Measurements from ENCODE around the gene MEIS2.
A peak's percentile ranks its signal among the peaks of the same experiment; 100 is the strongest.

The MEIS2 gene

DNA sequence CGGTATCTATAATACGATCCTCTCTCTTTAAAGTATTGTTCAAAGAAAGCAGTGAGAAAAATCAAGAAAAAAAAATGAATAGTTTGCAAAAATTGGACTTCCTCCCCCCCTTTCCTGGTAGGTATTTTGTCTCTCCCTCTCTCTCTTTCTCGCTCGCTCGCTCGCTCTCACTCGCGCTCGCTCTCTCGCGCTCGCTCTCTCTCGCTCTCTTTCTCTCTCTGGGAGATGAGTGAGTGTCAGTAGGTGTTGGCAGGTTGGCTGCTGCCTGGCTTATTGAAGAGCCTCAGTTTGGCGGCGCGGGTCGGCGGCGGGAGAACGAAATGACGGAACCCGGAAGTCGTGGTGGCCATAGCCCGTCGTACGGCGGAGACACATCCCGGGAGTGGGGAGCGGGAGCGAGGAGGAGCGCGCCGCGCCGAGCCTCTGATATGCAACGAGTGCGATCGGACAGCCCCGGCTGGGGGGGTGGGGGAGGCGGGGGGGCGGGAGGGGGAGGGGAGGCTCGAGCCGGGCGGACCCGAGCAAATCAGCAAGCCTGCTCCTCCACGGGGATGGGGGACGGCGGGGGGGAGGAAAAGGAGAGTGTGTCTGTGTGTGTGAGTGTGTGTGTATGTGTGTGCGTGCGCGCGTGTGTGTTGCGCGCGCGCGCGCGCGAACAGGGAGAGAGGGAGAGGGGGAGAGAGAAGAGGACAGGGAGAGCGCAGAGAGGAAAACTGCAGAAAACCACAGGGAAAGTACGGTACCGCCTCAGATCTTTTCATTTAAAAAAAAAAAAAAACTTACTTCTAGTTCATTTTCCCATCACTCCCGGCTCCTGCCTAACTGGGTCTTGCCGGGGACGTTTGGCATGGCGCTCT, at the start of gene MEIS2:
TSS of gene MEIS2 (minus strand) at position 441 of the 857 bp plus-strand sequence. CDS start 1,083 bp downstream, outside the sequence.
- peak; percentile 84 for DNase-seq (ENCODE audit: low spot score)

DNA sequence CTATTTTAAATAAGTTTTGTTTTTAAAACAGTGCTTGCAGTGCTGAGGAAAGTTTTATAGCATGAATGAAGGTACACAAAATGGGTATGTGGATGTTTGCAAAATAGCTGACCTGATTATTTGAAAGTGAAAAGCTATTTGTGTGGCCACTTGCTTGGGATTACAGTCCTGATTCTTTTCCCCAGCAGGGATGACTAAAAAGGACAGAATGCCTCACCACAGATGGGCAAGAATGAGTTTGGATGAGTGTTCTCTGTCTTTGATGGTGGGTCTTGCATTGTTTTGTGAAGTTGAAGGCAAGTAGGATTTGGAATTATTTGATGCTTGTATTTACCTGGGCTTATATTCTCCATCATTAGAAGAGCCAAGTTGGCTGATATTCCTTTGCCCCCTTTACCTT, 48.8 kb upstream of the MEIS2 start:
- DNase-seq (ENCODE audit: low spot score): no peak

DNA sequence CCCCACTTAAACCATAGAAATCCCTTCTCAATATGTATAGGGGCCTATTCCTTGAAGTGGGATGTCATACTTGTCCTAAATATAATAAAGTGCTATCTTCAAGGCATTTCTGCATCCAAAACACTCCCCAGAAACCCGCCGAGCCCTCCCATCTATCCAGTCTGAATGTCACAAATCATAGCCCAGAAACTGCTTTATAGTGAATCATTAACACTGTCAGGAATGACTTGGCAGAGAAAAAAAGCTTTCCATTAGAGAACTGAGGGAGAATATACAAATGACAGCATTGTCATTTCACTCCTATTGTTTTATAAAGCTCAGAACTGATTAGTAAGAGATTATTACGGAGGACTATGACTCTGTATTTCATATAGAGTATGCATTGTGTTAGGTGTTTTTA, 48.4 kb upstream of the MEIS2 start:
- DNase-seq (ENCODE audit: low spot score): no peak

DNA sequence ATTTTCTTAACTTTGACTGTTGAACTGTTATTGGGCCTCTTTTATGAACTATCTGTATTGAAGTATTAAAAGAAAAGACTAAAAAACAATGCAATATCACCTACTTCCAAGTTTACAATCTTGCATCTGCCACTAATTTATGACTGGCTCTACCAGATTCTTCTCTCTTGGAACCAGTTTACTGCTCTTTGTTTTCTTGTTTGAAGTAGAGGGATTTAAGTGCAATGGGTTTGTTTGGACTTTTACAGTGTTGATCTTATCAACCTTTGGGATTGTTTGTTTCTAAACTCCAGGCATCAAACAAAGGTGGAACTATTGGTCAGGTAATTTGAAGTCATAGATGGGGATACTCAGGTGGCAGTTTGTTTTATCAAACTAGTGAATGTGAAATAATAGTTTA, 43.0 kb upstream of the MEIS2 start:
- DNase-seq (ENCODE audit: low spot score): no peak

DNA sequence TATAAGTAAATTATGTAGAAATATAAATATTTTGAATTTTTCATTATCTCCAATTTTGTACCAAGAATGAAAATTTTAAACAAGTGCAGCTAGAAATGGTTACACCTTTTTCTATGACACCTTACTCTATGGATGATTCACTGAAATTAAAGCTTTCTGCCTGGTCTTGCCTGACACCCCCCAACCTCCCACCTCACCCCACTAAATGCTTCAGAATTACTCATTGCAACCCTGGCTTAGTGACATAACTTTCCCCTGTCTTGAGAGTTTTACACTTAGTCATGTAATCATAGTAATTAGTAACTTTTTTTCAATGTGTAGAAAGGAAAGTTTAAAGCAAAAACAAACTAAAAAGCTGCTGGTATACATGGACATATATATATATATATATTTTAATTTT, 42.0 kb upstream of the MEIS2 start:
- DNase-seq (ENCODE audit: low spot score): peak; percentile 16

DNA sequence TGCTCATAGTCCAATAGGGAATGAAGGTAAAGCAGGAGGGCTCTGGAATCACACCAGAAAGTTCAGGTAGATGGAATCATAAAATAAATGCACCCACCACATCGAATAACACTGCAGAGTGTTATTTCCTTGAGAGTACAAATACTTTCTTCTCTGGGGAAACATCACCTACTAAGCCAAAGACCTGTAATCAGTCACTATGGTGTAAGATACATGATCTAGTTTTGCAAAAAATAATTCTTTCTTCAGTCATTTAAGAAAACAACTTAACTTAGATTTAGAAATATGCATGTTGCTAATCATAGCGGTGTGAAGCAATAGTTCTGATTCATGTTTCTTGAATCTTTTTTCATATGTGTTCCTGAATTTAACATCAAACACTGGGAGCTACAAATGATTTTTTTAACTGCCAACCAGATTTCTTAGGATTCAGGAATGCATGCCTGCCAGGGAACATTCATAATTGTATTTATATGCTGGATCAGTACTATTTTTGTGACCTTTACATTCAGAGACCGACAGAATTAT, 40.2 kb upstream of the MEIS2 start:
- no peak for DNase-seq (ENCODE audit: low spot score)

DNA sequence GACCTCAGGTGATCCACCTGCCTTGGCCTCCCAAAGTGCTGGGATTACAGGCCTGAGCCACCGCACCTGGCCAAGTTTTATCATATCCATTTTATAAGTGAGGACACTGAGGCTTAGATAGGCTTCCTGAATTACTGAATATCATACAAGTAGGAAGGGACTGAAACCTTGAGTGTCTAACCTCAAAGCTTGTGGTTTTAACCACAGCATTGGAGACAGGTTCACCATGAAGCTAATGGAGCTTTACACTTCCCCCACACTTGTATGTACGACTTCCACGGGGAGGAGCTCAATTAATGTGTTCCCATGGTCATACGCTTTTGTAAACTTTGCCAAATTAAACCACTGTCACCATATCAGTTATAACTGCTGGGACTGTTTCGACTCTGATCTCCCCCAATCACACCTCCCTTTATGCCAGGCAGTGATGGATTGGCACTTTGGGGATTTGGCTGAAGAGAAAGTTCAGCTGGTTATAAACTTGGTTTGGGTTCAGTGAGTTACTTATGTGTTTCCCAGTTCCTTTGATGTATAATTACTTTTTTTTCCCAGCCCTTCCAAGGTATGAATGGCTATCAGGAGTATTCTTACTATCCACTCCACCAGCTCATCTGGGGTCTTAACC, 38.4 kb upstream of the MEIS2 start:
- no peak for DNase-seq (ENCODE audit: low spot score)

DNA sequence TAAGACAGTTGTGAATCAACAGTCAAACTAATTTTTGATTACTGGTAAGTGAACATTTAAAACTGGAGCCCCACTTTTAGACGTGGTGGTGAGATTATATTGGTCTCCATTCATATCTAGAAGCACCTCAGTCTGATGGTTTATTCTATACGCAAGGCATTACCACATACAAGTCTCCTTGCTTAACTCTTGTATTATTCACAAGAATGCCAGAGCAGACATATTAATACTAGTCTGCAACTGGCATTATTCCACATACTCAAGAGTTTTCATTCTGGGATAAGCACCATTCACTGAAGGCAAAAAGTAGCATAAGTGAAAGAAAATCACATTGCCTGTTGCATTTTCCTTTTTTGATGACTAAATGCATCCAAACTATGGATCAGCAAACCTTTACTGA, 36.9 kb upstream of the MEIS2 start:
- DNase-seq (ENCODE audit: low spot score): no peak

DNA sequence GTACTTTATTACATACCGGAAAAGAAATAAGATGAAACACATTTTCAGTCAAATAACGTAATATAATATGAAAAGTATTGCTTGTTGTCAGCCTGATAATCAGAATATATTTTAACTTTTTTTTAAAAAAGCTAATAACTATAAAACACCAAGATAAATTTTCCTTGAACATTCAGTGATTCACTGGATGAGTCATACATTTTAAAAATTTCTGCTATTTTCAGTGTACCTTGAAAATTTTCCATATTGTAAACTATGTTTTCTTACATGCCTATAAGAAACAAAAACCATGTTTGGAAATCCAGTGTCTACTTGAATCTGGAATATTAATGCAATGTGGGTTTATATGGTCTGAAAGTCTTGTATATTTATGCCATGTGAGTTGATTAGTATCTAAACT, 36.3 kb upstream of the MEIS2 start:
- DNase-seq (ENCODE audit: low spot score): no peak

DNA sequence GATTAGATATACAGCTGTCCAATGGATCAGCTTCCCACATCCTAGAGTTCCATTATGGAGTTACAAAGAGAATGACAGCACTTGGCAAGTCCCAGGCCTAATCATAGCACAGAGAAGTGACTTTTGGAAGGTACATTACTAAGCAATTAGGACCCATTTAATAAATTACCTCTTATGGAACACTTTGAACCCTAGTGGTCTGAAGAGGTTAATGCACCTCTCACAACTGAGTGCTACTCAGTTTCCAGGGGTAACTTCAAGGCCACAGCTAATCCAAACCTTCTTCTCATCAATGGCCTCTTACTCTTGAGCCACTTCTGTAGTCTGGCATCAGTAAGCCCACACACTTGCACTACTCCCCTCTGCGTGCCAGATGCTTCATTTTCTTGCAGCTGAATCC, 34.9 kb upstream of the MEIS2 start:
- DNase-seq (ENCODE audit: low spot score): peak; percentile 56

DNA sequence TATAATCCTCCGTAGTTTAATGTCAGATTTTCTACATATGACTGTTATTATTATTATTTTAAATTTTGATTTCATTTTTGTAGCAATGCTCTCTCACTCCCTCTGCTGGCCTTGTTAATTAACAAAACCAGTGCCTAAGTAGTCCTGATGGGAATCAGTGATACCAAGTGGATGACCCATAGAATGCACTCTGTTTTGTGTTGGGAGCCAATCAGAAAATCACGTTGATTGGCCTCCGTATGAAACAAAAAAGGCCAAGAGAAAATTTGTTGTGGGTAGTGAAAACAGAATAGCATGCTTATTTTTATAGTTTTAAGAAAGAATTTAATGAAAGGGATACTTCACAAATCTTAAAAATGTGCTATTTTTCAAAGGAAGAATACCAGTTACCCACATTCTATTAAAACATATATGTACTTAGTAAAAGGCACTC, 34.4 kb upstream of the MEIS2 start:
- DNase-seq (ENCODE audit: low spot score): peak; percentile 70

DNA sequence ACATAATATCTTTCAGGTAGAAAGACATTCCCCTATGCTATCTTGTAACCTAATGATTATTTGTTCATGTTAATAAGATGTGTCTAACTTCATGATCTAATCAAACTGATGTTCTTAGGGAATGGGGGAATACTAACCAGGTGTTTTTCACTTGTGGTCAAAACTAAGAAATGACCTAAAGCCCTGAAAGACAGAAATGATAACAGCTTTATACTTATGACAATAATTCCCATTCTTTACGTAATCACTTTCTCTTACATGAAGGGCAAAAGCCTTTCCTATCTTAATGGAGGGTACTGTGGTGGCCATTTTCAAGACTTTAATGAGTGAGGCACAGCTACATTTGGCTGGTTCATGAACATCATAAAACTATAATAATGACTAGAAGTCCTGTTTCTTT, 33.9 kb upstream of the MEIS2 start:
- no peak for DNase-seq (ENCODE audit: low spot score)

DNA sequence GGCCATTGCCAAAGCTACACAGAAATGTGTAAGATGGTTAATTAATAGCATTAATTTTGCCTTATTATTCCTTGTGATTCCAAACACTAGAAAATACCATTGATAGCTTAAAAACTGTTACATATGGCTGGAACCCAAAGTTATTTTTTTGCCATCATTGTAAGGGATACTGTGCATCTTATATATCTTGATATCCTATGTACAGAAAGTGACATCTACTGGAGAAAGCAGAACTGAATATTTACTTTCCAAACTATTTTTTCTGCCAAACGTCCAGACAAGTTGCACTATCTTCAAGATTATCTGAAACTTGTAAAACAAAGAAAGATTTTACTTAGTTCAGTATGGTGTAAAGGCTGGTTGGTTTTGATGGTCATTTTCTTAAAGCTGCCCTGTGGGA, 33.3 kb upstream of the MEIS2 start:
- peak; percentile 62 for DNase-seq (ENCODE audit: low spot score)

DNA sequence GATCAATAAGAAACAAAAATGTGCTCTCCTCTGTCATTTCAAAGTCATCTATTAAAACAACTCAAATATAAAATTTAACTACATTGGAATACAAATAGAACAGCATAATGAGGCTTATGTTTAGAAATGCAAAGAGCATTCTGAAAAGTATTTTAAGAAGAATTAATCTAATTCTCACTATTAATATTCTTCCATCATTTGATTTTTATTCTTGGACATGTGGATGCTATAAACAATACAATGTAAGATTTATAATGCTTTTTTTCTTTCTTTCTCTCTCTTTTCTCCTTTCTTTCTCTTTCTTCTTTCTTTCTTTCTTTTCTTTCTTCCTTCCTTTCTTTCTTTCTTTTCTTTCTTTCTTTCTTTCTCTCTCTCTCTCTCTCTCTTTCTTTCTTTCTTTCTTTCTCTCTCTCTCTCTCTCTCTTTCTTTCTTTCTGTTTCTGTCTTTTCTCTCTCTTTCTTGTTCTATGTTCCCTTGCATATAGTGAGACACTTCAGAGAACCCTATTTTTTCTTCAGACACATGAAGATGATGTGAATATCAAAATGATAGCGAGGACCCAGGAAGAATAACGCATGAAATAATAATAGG, 32.6 kb upstream of the MEIS2 start:
- DNase-seq (ENCODE audit: low spot score): no peak

DNA sequence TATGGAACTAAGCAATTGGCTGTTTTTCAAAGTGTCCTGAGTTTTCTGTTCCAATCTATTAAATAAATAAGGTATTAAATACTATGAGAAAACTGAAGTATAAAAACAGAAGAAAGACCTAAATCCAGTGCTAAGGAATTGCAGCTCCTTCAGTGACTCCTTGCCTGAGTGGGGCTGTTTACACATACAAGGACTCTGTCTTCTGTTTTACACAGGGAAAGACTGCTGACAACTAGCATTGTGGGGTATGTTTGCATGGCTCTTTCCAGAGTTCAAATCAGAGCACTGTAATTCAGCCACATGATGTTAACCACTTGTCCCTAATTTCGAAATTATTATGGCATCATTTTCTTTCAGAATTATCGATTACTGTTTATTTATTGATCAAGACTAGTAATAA, 31.3 kb upstream of the MEIS2 start:
- DNase-seq (ENCODE audit: low spot score): no peak

DNA sequence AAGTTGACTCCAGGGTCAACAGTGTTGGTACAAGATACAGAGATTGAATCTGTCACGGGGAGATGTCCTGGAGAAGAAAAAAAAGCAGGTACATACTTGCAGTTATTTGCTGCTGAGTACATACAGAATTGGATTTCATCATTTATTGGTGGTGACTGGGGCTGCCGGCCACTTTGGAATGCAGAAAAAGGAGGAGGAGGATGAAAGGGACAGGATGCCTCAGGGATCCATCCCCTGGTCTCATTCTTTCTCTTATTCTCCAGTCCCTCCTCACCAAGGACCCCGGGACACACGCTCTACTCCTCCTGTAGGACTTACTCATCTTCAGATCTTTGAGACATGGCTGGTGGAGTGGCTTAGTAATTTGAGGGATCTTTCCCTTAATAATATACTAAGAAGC, 30.0 kb upstream of the MEIS2 start:
- DNase-seq (ENCODE audit: low spot score): no peak

DNA sequence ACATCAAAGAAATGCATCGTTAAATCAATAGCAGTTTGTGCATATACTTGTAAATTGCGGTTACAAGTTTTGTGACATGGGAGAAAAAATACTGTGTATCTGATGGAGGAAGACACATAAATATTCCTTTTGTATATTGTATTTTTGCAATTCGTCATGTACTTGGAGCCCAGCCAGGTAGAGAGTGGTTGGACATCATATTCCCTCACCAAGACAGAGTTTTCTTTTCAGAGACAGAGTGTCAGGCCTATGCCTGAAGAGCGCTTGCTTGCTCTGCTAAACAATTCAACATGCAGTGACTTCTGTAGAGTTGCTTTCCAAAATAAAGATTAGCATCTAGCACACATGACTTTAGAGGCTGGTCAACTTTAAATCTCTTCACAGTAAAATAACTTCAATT, 24.8 kb upstream of the MEIS2 start:
- DNase-seq (ENCODE audit: low spot score): no peak

DNA sequence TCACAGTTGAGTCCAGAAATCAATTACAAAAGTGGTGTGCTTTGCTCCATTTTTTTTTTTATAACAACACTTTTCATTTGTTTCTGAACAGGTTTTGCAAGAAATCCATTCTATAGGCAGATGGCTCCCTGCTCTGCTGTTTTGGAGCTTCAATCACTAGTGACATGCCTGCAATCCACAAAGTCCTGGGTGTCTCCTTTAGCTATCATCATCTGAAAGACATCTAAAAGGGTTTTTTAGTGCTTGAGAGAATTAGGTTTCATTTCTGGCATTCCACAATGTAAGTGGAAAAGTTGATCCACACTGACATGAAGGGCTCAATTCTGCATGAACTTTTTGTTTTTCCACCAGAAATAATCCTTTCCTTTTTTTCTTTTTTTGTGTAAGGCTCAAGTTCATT, 24.0 kb upstream of the MEIS2 start:
- no peak for DNase-seq (ENCODE audit: low spot score)

DNA sequence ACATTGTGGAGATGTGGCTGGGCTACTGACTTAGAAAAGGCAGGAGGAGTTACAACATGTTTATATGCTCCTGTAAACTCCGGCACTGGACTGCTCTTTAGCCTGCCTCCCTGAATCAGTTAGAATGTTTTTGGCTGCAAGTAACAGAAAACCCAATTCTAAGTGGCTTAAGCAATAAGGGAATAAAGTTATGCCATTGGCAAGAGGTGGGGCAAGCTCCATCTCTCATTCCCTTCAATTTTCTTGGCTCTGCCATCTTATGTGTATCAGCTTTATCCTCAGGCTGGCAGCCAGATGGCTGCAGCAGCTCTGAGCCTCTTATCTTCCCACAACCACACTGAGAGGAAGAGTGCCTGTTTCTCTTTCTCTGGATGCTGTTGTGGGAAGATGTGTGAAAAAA, 22.4 kb upstream of the MEIS2 start:
- DNase-seq (ENCODE audit: low spot score): no peak

DNA sequence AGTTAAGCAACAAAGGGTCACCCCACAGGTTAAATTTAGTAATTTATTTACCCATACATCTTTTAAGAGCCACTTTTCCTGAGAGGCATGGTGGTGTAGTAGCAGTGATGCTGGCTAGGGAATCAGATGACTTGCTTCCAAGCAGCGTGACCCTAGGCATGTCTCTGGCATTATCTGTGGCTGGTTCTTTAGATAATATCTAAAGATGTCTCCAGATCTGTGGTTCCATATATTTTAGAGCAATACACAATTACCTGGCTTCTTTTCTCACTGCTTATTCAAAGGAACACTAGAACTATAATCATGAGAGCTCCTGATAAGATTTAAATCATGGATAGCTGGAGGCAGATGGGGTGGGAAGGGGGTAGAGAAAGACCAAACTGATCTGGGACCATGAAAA, 21.1 kb upstream of the MEIS2 start:
- DNase-seq (ENCODE audit: low spot score): no peak

DNA sequence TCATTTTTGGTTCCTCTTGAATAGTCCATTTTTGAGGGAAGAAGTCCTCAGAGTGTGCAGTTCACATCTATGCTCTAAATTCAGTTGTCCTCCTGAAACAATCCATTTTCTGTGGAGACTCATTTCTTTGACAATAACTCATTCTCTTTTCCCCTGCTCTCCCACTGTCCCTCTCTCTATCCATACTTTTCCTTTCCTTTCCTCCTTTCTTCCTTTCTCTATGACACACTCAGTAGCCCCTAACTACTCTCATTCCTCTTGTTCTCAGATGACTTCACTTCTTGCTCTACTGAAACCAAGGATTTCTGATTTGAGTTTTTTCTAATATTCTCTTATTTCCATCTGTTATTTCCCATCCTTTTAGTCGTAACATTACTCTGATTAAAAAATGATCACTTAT, 16.7 kb upstream of the MEIS2 start:
- DNase-seq (ENCODE audit: low spot score): no peak

DNA sequence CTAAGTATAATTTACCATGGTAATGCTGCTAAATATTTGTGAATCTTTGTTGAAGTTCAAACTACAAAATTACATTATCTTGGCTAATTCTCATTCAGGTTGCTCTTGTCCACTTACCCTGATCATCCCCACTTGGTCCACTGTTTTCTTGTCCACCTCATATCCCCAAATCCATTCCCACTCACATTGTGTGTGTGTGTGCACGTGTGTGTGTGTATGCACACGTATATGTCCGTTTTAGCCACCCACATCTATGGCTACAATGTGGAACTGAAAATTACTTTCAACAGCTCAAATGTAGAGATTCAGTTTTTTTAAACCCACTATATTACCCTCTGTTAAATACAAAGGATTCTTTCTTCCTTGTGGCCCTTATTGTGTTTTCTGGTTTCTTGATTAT, 15.2 kb upstream of the MEIS2 start:
- no peak for DNase-seq (ENCODE audit: low spot score)

Data from RKO (cell line).